Neural progenitor cell (in vitro differentiated cells): ENCODE measurements around the gene REPIN1. TPM values are rescaled to one million over a fixed set of nuclear protein-coding genes. Genes with fewer than 3 reads are reported as not detected.

Source experiments
- DNase-seq: peaks from one replicate; pipeline ENCODE4 v3.0.0-alpha.2; 2016; ENCODE audit warnings: low spot score
- H2AFZ ChIP-seq: fragments of 200-600 bp; sonication (generic); replicated peaks from 2 replicates; pipeline ENCODE4 v1.6.1; 2016; ENCODE audit warnings: antibody characterized with exemption
- H3F3A ChIP-seq: fragments of 200-600 bp; sonication (generic); 2 replicates; pipeline ENCODE4 v1.6.1; 2016; ENCODE audit warnings: antibody characterized with exemption, low read depth
- H3K27ac ChIP-seq: fragments of 200-600 bp; sonication (generic); 2 replicates; pipeline ENCODE4 v1.5.1; 2016; ENCODE audit warnings: mild to moderate bottlenecking
- H3K27me3 ChIP-seq: fragments of 200-600 bp; sonication (generic); 2 replicates; pipeline ENCODE4 v1.6.1; 2016; ENCODE audit warnings: mild to moderate bottlenecking, moderate library complexity
- H3K36me3 ChIP-seq: fragments of 200-600 bp; sonication (generic); 2 replicates; pipeline ENCODE4 v1.5.1; 2016
- H3K4me1 ChIP-seq: fragments of 200-600 bp; sonication (generic); 2 replicates; pipeline ENCODE4 v1.6.1; 2016; ENCODE audit warnings: mixed run types
- H3K4me2 ChIP-seq: fragments of 200-600 bp; sonication (generic); 2 replicates; pipeline ENCODE4 v1.6.1; 2016
- H3K4me3 ChIP-seq: fragments of 200-600 bp; sonication (generic); 2 replicates; pipeline ENCODE4 v1.5.1; 2016
- H3K79me2 ChIP-seq: fragments of 200-600 bp; sonication (generic); 2 replicates; pipeline ENCODE4 v1.6.1; 2016; ENCODE audit warnings: low read depth
- H3K9ac ChIP-seq: fragments of 200-600 bp; sonication (generic); 2 replicates; pipeline ENCODE4 v1.6.1; 2016
- H3K9me3 ChIP-seq: fragments of 200-600 bp; sonication (generic); 2 replicates; pipeline ENCODE4 v1.5.1; 2016; ENCODE audit warnings: low read depth
- H4K20me1 ChIP-seq: fragments of 200-600 bp; sonication (generic); 2 replicates; pipeline ENCODE4 v1.6.1; 2016; ENCODE audit warnings: low read depth
- H3K27ac Mint-ChIP-seq: 3 replicates; pipeline ENCODE4 v1.8.0; 2021; ENCODE audit warnings: mixed read lengths
- H3K27me3 Mint-ChIP-seq: 2 replicates; pipeline ENCODE4 v1.8.0; 2022; ENCODE audit warnings: low read depth, mild to moderate bottlenecking, inconsistent platforms, moderate library complexity, mixed read lengths; ENCODE audit not compliant: insufficient read depth
- H3K36me3 Mint-ChIP-seq: 3 replicates; pipeline ENCODE4 v1.8.0; 2021; ENCODE audit warnings: mixed read lengths
- H3K4me1 Mint-ChIP-seq: 3 replicates; pipeline ENCODE4 v1.8.0; 2021; ENCODE audit warnings: mixed read lengths
- H3K4me3 Mint-ChIP-seq: 3 replicates; pipeline ENCODE4 v1.8.0; 2021; ENCODE audit warnings: mild to moderate bottlenecking, moderate library complexity, mixed read lengths
- H3K9me3 Mint-ChIP-seq: 3 replicates; pipeline ENCODE4 v1.8.0; 2020; ENCODE audit warnings: mixed read lengths
- EZH2 ChIP-seq: fragments of 200-600 bp; sonication (generic); IDR thresholded peaks from 2 replicates; pipeline ENCODE4 v1.6.1; 2017; ENCODE audit warnings: antibody characterized with exemption, mild to moderate bottlenecking, moderate library complexity
- EZH2phosphoT487 ChIP-seq: fragments of 200-600 bp; sonication (generic); IDR thresholded peaks from 2 replicates; pipeline ENCODE4 v1.6.1; 2017; ENCODE audit warnings: antibody characterized with exemption
- total RNA-seq: library from RNA; depleted of rRNA; stranded (reverse); fragments of >200 nt; gene quantifications from 2 replicates; pipeline ENCODE4 v1.2.3, GENCODE V29; 2015; ENCODE audit warnings: low replicate concordance
- TF ChIP-seq, protein P1 (sequence below): fragments of 200-600 bp; sonication (generic); IDR thresholded peaks from 2 replicates; pipeline ENCODE4 v1.5.1; 2017; ENCODE audit warnings: antibody characterized with exemption, mild to moderate bottlenecking

REPIN1 gene
- total RNA-seq, 1 donor from 2014 or later = 18.0 TPM

DNA sequence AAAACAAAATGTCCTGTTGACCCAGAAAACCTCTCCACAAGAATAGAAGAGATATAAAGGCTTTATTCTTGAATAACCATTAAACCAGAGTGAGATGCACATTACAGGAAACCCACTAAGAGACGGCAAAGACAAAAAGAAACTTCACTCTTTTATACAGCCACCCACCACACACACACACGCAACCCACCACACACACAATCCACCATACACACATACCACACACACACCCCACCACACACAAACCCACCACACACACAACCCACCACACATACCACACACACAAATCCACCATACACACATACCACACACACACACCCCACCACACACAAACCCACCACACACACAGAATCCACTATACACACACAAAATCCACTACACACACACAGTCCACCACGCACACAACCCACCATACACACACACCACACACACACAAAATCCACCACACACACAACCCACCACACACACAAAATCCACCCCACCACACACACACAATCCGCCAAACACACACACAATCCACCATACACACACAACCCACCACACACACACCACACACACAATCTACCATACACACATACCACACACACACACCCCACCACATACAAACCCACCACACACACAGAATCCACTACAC lies 9.5 kb upstream of the REPIN1 start:
- H3K79me2 ChIP-seq = no peaks in the 10 kb centered on the region
- Mint-ChIP-seq H3K9me3 (peaks cover 2% of the 10 kb centered on the region), H3K27me3 (peaks cover 16% of the 10 kb centered on the region), H3K4me1 (peaks cover 42% of the 10 kb centered on the region), H3K36me3 (no peaks in the 10 kb centered on the region), H3K27ac (no peak overlapping the region), H3K4me3 (peak overlapping the region; percentile 41)
- H3K4me3 ChIP-seq = no peak overlapping the region
- peaks cover 21% of the 10 kb centered on the region for H3F3A ChIP-seq
- no peak overlapping the region for H2AFZ ChIP-seq
- no peak overlapping the region for H3K9ac ChIP-seq
- no peaks in the 10 kb centered on the region for H3K36me3 ChIP-seq
- no peaks in the 10 kb centered on the region for H3K27me3 ChIP-seq
- no peak overlapping the region for H3K4me2 ChIP-seq
- TF ChIP-seq EZH2phosphoT487 = no peak
- no peak for TF ChIP-seq EZH2
- H3K27ac ChIP-seq = no peak overlapping the region
- H3K9me3 ChIP-seq = no peaks in the 10 kb centered on the region
- peaks cover 14% of the 10 kb centered on the region for H3K4me1 ChIP-seq
- H4K20me1 ChIP-seq = no peaks in the 10 kb centered on the region
- DNase-seq = no peak

DNA sequence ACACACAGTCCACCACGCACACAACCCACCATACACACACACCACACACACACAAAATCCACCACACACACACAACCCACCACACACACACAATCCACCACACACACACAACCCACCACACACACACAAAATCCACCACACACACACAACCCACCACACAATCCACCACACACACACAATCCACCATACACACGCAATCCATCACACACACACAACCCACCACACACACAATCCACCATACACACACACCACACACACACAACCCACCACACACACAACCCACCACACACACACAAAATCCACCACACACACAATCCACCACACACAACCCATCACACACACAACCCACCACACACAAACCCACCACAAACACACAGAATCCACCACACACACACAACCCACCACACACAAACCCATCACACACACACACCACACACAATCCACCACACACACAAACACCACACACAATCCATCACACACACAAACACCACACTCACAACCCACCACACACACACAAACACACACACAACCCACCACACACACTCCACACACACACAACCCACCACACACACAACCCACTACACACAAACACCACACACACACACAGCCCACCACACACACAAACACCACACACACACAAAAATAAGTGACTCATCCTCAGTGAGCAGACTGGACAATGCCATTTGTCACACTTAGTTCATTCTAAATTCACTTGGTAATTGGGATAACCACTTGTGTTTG lies 8.8 kb upstream of the REPIN1 start:
- Histone ChIP-seq H3K9me3 (no peaks in the 10 kb centered on the region), H4K20me1 (no peaks in the 10 kb centered on the region)
- peak overlapping the region; percentile 70 for H3K4me3 Mint-ChIP-seq

DNA sequence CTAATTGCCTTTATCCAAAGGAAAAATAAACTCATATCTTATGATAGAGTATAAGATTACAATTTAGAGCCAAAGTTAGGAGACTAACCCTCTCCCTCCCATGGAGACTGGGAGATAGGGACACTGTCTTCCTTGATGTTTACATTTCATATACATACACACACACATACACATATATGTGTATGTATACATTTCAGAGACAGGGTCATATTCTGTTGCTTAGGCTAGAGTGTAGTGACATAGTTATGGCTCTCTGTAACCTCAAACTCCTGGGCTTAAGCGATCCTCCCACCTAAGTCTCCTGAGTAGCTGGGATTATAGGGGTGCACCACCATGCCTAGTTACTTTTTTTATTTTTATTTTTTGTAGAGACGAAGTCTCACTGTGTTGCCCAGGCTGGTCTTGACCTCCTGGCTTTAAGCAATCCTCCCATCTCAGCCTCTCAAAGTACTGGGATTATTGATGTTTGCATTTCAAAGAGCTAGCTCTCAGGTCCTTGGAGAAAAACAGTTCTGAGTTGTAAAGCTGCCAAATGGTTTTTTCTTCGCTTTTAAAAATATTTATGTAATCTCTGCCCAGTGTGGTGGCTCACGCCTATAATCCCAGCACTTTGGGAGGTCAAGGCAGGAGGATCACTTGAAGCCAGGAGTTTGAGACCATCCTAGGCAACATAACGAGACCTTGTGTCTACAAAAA lies 8.1 kb upstream of the REPIN1 start:
- Histone ChIP-seq H3K9me3 (no peaks in the 10 kb centered on the region), H3K79me2 (no peaks in the 10 kb centered on the region), H3K4me2 (no peak overlapping the region), H3F3A (peaks cover 21% of the 10 kb centered on the region), H3K4me1 (peaks cover 14% of the 10 kb centered on the region), H2AFZ (no peak overlapping the region), H3K4me3 (no peak overlapping the region), H3K27me3 (no peaks in the 10 kb centered on the region), H3K27ac (no peak overlapping the region), H4K20me1 (no peaks in the 10 kb centered on the region), H3K9ac (no peak overlapping the region), H3K36me3 (no peaks in the 10 kb centered on the region)
- H3K36me3 Mint-ChIP-seq = no peaks in the 10 kb centered on the region
- DNase-seq = no peak
- H3K27ac Mint-ChIP-seq = no peak overlapping the region
- TF ChIP-seq EZH2phosphoT487 (no peak), EZH2 (no peak)
- TF ChIP-seq, protein P1, sequence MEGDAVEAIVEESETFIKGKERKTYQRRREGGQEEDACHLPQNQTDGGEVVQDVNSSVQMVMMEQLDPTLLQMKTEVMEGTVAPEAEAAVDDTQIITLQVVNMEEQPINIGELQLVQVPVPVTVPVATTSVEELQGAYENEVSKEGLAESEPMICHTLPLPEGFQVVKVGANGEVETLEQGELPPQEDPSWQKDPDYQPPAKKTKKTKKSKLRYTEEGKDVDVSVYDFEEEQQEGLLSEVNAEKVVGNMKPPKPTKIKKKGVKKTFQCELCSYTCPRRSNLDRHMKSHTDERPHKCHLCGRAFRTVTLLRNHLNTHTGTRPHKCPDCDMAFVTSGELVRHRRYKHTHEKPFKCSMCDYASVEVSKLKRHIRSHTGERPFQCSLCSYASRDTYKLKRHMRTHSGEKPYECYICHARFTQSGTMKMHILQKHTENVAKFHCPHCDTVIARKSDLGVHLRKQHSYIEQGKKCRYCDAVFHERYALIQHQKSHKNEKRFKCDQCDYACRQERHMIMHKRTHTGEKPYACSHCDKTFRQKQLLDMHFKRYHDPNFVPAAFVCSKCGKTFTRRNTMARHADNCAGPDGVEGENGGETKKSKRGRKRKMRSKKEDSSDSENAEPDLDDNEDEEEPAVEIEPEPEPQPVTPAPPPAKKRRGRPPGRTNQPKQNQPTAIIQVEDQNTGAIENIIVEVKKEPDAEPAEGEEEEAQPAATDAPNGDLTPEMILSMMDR = no peak
- H3K27me3 Mint-ChIP-seq = peaks cover 13% of the 10 kb centered on the region
- peaks cover 44% of the 10 kb centered on the region for H3K4me1 Mint-ChIP-seq
- peak overlapping the region; percentile 70 for H3K4me3 Mint-ChIP-seq
- peaks cover 2% of the 10 kb centered on the region for H3K9me3 Mint-ChIP-seq

More for the DNA sequence above, 8.8 kb upstream of the REPIN1 start:
- H3K27ac ChIP-seq = no peak overlapping the region
- peaks cover 14% of the 10 kb centered on the region for H3K4me1 ChIP-seq
- H3K27me3 ChIP-seq = no peaks in the 10 kb centered on the region
- no peak for DNase-seq
- H3K9me3 Mint-ChIP-seq = peaks cover 2% of the 10 kb centered on the region
- no peaks in the 10 kb centered on the region for H3K79me2 ChIP-seq
- no peak overlapping the region for H3K4me3 ChIP-seq
- no peaks in the 10 kb centered on the region for H3K36me3 ChIP-seq
- peak overlapping the region; percentile 86 for H3K27ac Mint-ChIP-seq
- no peak for TF ChIP-seq EZH2
- TF ChIP-seq EZH2phosphoT487 = no peak
- TF ChIP-seq, protein P1 = no peak
- H2AFZ ChIP-seq = no peak overlapping the region
- peaks cover 43% of the 10 kb centered on the region for H3K4me1 Mint-ChIP-seq
- no peaks in the 10 kb centered on the region for H3K36me3 Mint-ChIP-seq
- no peak overlapping the region for H3K9ac ChIP-seq
- H3K27me3 Mint-ChIP-seq = peaks cover 13% of the 10 kb centered on the region
- H3K4me2 ChIP-seq = no peak overlapping the region
- peaks cover 21% of the 10 kb centered on the region for H3F3A ChIP-seq
